GM23338 (cell line): ENCODE measurements around the gene CBX5. TPM values are rescaled to one million over a fixed set of nuclear protein-coding genes. Genes with fewer than 3 reads are reported as not detected.

Experiments
- ATAC-seq: fragments of 200-7000 bp; cut with Tn5 transposase; 3 replicates; pipeline ENCODE4 v1.9.1; 2020
- DNase-seq: peaks from one replicate; pipeline ENCODE4 v3.0.0-alpha.2; 2015; ENCODE audit warnings: low spot score
- H2AFZ ChIP-seq: fragments of 200-600 bp; sonication (generic); 2 replicates; pipeline ENCODE4 v1.8.0; 2016; ENCODE audit warnings: antibody characterized with exemption, mild to moderate bottlenecking, moderate library complexity
- H3F3A ChIP-seq: fragments of 200-600 bp; sonication (generic); replicated peaks from 2 replicates; pipeline ENCODE4 v1.8.0; 2017; ENCODE audit warnings: antibody characterized with exemption, mixed run types, low read depth
- H3K27ac ChIP-seq: fragments of 200-600 bp; sonication (generic); 2 replicates; pipeline ENCODE4 v1.6.1; 2016; ENCODE audit warnings: low read depth
- H3K27me3 ChIP-seq: fragments of 200-600 bp; sonication (generic); 2 replicates; pipeline ENCODE4 v1.8.0; 2016; ENCODE audit warnings: mild to moderate bottlenecking, mixed run types, moderate library complexity; ENCODE audit not compliant: insufficient read depth
- H3K36me3 ChIP-seq: fragments of 200-600 bp; sonication (generic); 2 replicates; pipeline ENCODE4 v1.8.0; 2016; ENCODE audit warnings: mild to moderate bottlenecking; ENCODE audit not compliant: insufficient read depth
- H3K4me1 ChIP-seq: fragments of 200-600 bp; sonication (generic); 2 replicates; pipeline ENCODE4 v1.8.0; 2016; ENCODE audit warnings: mild to moderate bottlenecking, moderate library complexity; ENCODE audit not compliant: insufficient read depth
- H3K4me2 ChIP-seq: fragments of 200-600 bp; sonication (generic); 2 replicates; pipeline ENCODE4 v1.7.1; 2017; ENCODE audit warnings: mixed run types
- H3K4me3 ChIP-seq: fragments of 200-600 bp; sonication (generic); 2 replicates; pipeline ENCODE4 v1.6.1; 2016; ENCODE audit warnings: mixed run types
- H3K79me2 ChIP-seq: fragments of 200-600 bp; sonication (generic); replicated peaks from 2 replicates; pipeline ENCODE4 v1.8.0; 2017; ENCODE audit warnings: mild to moderate bottlenecking; ENCODE audit not compliant: insufficient read depth
- H3K9me2 ChIP-seq: fragments of 200-600 bp; sonication (generic); 2 replicates; pipeline ENCODE4 v1.8.0; 2017; ENCODE audit not compliant: insufficient read depth
- H4K20me1 ChIP-seq: fragments of 200-600 bp; sonication (generic); replicated peaks from 2 replicates; pipeline ENCODE4 v1.8.0; 2017; ENCODE audit warnings: mild to moderate bottlenecking; ENCODE audit not compliant: insufficient read depth
- H3K27ac Mint-ChIP-seq: 2 replicates; pipeline ENCODE4 v1.8.0; 2020; ENCODE audit warnings: inconsistent platforms, mild to moderate bottlenecking, moderate library complexity, mixed read lengths
- H3K27me3 Mint-ChIP-seq: 3 replicates; pipeline ENCODE4 v1.8.0; 2022; ENCODE audit warnings: low read depth, mild to moderate bottlenecking, moderate library complexity, mixed read lengths, inconsistent platforms; ENCODE audit not compliant: insufficient read depth, poor library complexity
- H3K36me3 Mint-ChIP-seq: 3 replicates; pipeline ENCODE4 v1.8.0; 2021; ENCODE audit warnings: low read depth, mild to moderate bottlenecking, inconsistent platforms, moderate library complexity, mixed read lengths
- H3K4me1 Mint-ChIP-seq: 3 replicates; pipeline ENCODE4 v1.8.0; 2020; ENCODE audit warnings: mild to moderate bottlenecking, inconsistent platforms, mixed read lengths
- H3K4me3 Mint-ChIP-seq: 3 replicates; pipeline ENCODE4 v1.8.0; 2021; ENCODE audit warnings: moderate library complexity, mild to moderate bottlenecking, inconsistent platforms, mixed read lengths
- H3K9me3 Mint-ChIP-seq: 3 replicates; pipeline ENCODE4 v1.8.0; 2020; ENCODE audit warnings: moderate library complexity, mild to moderate bottlenecking, inconsistent platforms, mixed read lengths
- CREB1 ChIP-seq: fragments of 250-450 bp; sonication (Bioruptor Pico); IDR thresholded peaks from 2 replicates; pipeline ENCODE4 v1.5.0; 2020; ENCODE audit warnings: low read depth, mild to moderate bottlenecking, moderate library complexity
- CTCF ChIP-seq, 2 experiments: fragments of 200-600 bp in 1 of 2; sonication (generic) in 1 of 2; conservative IDR thresholded peaks; 2 replicates each; pipeline versions ENCODE4 v1.5.1 to v1.6.1; 2016 to 2017; ENCODE audit warnings: antibody characterized with exemption in 2 of 2, low read depth in 2 of 2, mild to moderate bottlenecking in 2 of 2, moderate library complexity in 1 of 2
- ETS1 ChIP-seq: IDR thresholded peaks from 2 replicates; pipeline ENCODE4 v1.6.1; 2016; ENCODE audit warnings: antibody characterized with exemption
- EZH2 ChIP-seq: fragments of 200-600 bp; sonication (generic); IDR thresholded peaks from one replicate; pipeline ENCODE4 v1.8.0; 2017; ENCODE audit warnings: antibody characterized with exemption, mild to moderate bottlenecking, low read depth; ENCODE audit not compliant: unreplicated experiment
- EZH2phosphoT487 ChIP-seq: fragments of 200-600 bp; sonication (generic); IDR thresholded peaks from one replicate; pipeline ENCODE4 v1.8.1; 2018; ENCODE audit warnings: antibody characterized with exemption; ENCODE audit not compliant: unreplicated experiment
- JUNB ChIP-seq: IDR thresholded peaks from one replicate; pipeline ENCODE4 v1.6.1; 2016; ENCODE audit warnings: antibody characterized with exemption; ENCODE audit not compliant: unreplicated experiment
- NANOG ChIP-seq: IDR thresholded peaks from 2 replicates; pipeline ENCODE4 v1.6.1; 2016; ENCODE audit warnings: antibody characterized with exemption, borderline replicate concordance
- POLR2AphosphoS5 ChIP-seq: IDR thresholded peaks from 2 replicates; pipeline ENCODE4 v1.6.1; 2016; ENCODE audit warnings: antibody characterized with exemption, low read depth
- REST ChIP-seq: IDR thresholded peaks from one replicate; pipeline ENCODE4 v1.6.1; 2018; ENCODE audit warnings: antibody characterized with exemption; ENCODE audit not compliant: unreplicated experiment
- STAT1 ChIP-seq: IDR thresholded peaks from one replicate; pipeline ENCODE4 v1.6.1; 2016; ENCODE audit warnings: antibody characterized with exemption; ENCODE audit not compliant: unreplicated experiment
- ZNF114 ChIP-seq: fragments of 250-450 bp; sonication (Bioruptor Pico); IDR thresholded peaks from 2 replicates; pipeline ENCODE4 v1.5.0; 2020; ENCODE audit warnings: mild to moderate bottlenecking, moderate library complexity
- ZNF331 ChIP-seq: fragments of 250-450 bp; sonication (Bioruptor Pico); IDR thresholded peaks from 2 replicates; pipeline ENCODE4 v1.5.0; 2020; ENCODE audit warnings: low read depth, mild to moderate bottlenecking, moderate library complexity
- ZNF462 ChIP-seq: fragments of 250-450 bp; sonication (Bioruptor Pico); IDR thresholded peaks from 2 replicates; pipeline ENCODE4 v1.5.0; 2020; ENCODE audit warnings: mild to moderate bottlenecking, moderate library complexity
- polyA plus RNA-seq: library from polyadenylated mRNA; unstranded; fragments of >200 nt; fragmentation: Nextera tagmentation; extraction: Ambion mirVana; gene quantifications from 2 replicates; pipeline ENCODE4 v1.2.1, GENCODE V29; 2016
- total RNA-seq: library from RNA; depleted of rRNA; stranded (reverse); fragments of >200 nt; shearing (Covaris generic); gene quantifications from 2 replicates; pipeline ENCODE4 v1.2.3, GENCODE V29; 2014

The CBX5 gene
- total and polyA plus RNA-seq, 2 experiments from 2014 or later: 152 to 212 TPM

- Histone ChIP-seq H3K79me2 (peaks cover 59% of the 10 kb centered on the region), H3K9me2 (no peaks in the 10 kb centered on the region), H3K27ac (peak overlapping the region; percentile 97), H3K4me1 (peaks cover 29% of the 10 kb centered on the region), H3F3A (peaks cover 56% of the 10 kb centered on the region), H3K36me3 (peaks cover 49% of the 10 kb centered on the region), H2AFZ (no peak overlapping the region), H4K20me1 (peaks cover 43% of the 10 kb centered on the region; the same call in 1 of the 2 replicates), H3K4me2 (peak overlapping the region; percentile 95), H3K27me3 (no peaks in the 10 kb centered on the region), H3K4me3 (peak overlapping the region; percentile 94)
- DNase-seq (no peak), ATAC-seq (no peak)
- peak overlapping the region; percentile 45; the same call in 1 of the 2 replicates for H3K27ac Mint-ChIP-seq
- peaks cover 17% of the 10 kb centered on the region for H3K27me3 Mint-ChIP-seq
- H3K9me3 Mint-ChIP-seq: peaks cover 7% of the 10 kb centered on the region; the same call in 1 of the 3 replicates
- H3K4me1 Mint-ChIP-seq: peaks cover 39% of the 10 kb centered on the region
- TF ChIP-seq ETS1 (no peak), ZNF331 (CRISPR knock-in tag) (no peak), POLR2AphosphoS5 (no peak; the same call in 1 of the 2 replicates), EZH2phosphoT487 (no peak), CREB1 (no peak), EZH2 (no peak), CTCF (conservative IDR thresholded peaks at IDR 0.05; ENCODE audit: low read depth in 2 of 2) (no peak), JUNB (no peak), ZNF114 (CRISPR knock-in tag) (no peak), REST (no peak), ZNF462 (CRISPR knock-in tag) (no peak), STAT1 (no peak), NANOG (no peak)
- no peaks in the 10 kb centered on the region; the same call in 1 of the 3 replicates for H3K36me3 Mint-ChIP-seq
- no peak overlapping the region for H3K4me3 Mint-ChIP-seq
Measured at GRCh38 chr12:54282949-54283593, 3.1 kb upstream of the CBX5 start.
